RWPE2 (cell line): ENCODE results near the gene UBXN7.
"Not testable (repeated sequence)": the region's sequence is repeated elsewhere in the genome, so short reads cannot be mapped to it uniquely, and the experiment has no call there.

Source experiments
- ATAC-seq: fragments of 200-7000 bp; cut with Tn5 transposase; 3 replicates; pipeline ENCODE4 v1.9.1; 2021; ENCODE audit warnings: low read depth
- DNase-seq: peaks from one replicate; pipeline ENCODE4 v3.0.0-alpha.2; 2020; ENCODE audit warnings: low spot score
- H3K27ac ChIP-seq: fragments of 450-650 bp; 2 replicates; pipeline ENCODE4 v1.5.1; 2017; ENCODE audit warnings: mild to moderate bottlenecking; ENCODE audit not compliant: poor library complexity, severe bottlenecking
- H3K27me3 ChIP-seq: fragments of 250-450 bp; sonication (Bioruptor Pico); 2 replicates; pipeline ENCODE4 v1.5.1; 2021; ENCODE audit warnings: mild to moderate bottlenecking, moderate library complexity; ENCODE audit not compliant: insufficient read depth, poor library complexity, severe bottlenecking
- H3K36me3 ChIP-seq: fragments of 250-450 bp; sonication (Bioruptor Pico); 2 replicates; pipeline ENCODE4 v1.5.1; 2020; ENCODE audit warnings: low read depth, mild to moderate bottlenecking, moderate library complexity
- H3K4me1 ChIP-seq: fragments of 250-450 bp; sonication (Bioruptor Pico); 2 replicates; pipeline ENCODE4 v1.5.1; 2021; ENCODE audit warnings: mild to moderate bottlenecking, moderate library complexity; ENCODE audit not compliant: insufficient read depth, poor library complexity, severe bottlenecking
- H3K4me3 ChIP-seq: fragments of 250-450 bp; sonication (Bioruptor Pico); 2 replicates; pipeline ENCODE4 v1.5.1; 2021; ENCODE audit warnings: mild to moderate bottlenecking, moderate library complexity; ENCODE audit not compliant: severe bottlenecking
- H3K9me3 ChIP-seq: fragments of 250-450 bp; sonication (Bioruptor Pico); 2 replicates; pipeline ENCODE4 v1.5.1; 2021; ENCODE audit warnings: mild to moderate bottlenecking, moderate library complexity; ENCODE audit not compliant: severe bottlenecking
- TF ChIP-seq, protein P1 (sequence below): fragments of 450-650 bp; IDR thresholded peaks from one replicate; pipeline ENCODE4 v1.5.1; 2017; ENCODE audit warnings: mild to moderate bottlenecking, moderate library complexity; ENCODE audit not compliant: poor library complexity, severe bottlenecking

The UBXN7 gene, protein sequence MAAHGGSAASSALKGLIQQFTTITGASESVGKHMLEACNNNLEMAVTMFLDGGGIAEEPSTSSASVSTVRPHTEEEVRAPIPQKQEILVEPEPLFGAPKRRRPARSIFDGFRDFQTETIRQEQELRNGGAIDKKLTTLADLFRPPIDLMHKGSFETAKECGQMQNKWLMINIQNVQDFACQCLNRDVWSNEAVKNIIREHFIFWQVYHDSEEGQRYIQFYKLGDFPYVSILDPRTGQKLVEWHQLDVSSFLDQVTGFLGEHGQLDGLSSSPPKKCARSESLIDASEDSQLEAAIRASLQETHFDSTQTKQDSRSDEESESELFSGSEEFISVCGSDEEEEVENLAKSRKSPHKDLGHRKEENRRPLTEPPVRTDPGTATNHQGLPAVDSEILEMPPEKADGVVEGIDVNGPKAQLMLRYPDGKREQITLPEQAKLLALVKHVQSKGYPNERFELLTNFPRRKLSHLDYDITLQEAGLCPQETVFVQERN

DNA sequence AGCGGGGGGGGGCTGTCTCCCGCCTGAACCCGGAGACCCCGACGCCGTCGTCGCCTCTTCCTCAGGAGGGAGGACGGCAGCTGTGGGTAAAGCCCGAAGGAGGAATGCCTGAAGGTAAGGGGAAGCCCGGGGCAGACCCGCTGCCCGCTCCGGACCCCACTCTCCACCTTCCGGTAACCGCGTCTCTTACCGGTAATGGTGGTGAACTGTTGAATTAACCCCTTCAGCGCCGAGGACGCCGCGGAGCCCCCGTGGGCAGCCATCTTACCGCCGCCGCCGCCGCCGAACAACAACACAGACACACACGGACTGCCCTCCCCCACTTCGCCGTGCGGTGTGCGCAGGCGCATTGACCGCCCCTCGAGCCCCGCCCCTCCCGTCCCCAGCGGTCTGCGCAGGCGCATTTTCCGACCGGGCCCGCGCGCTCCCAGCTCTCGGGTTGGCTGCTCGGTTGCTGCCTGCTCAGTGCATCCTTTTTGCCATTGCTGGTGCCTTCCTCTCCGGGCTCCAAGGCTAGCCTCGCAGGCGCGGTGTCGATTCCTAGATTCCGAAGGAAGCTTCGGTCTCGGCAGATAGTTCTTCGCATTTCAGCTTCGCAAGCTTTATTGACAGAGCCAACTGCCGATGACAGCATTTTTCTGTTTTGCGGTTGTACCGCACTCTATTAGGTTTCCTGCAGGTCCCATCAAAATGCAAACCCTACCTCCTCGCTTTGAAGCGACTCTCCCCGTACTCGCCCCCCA, at the start of gene UBXN7:
Gene UBXN7 (minus strand): TSS at position 291 of the 743 bp plus-strand sequence. CDS start 28 bp downstream, at position 263.
- ATAC-seq (peak; percentile 89), DNase-seq (peak; percentile 89)
- Histone ChIP-seq H3K4me3 (peak within 1 kb of the TSS; percentile 65), H3K27me3 (no peaks in the 10 kb centered on the region), H3K36me3 (peaks cover 15% of the 10 kb centered on the region), H3K27ac (peak within 1 kb of the TSS; percentile 60), H3K4me1 (peaks cover 8% of the 10 kb centered on the region), H3K9me3 (no peaks in the 10 kb centered on the region)
- TF ChIP-seq, protein P1, sequence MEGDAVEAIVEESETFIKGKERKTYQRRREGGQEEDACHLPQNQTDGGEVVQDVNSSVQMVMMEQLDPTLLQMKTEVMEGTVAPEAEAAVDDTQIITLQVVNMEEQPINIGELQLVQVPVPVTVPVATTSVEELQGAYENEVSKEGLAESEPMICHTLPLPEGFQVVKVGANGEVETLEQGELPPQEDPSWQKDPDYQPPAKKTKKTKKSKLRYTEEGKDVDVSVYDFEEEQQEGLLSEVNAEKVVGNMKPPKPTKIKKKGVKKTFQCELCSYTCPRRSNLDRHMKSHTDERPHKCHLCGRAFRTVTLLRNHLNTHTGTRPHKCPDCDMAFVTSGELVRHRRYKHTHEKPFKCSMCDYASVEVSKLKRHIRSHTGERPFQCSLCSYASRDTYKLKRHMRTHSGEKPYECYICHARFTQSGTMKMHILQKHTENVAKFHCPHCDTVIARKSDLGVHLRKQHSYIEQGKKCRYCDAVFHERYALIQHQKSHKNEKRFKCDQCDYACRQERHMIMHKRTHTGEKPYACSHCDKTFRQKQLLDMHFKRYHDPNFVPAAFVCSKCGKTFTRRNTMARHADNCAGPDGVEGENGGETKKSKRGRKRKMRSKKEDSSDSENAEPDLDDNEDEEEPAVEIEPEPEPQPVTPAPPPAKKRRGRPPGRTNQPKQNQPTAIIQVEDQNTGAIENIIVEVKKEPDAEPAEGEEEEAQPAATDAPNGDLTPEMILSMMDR: no peak

DNA sequence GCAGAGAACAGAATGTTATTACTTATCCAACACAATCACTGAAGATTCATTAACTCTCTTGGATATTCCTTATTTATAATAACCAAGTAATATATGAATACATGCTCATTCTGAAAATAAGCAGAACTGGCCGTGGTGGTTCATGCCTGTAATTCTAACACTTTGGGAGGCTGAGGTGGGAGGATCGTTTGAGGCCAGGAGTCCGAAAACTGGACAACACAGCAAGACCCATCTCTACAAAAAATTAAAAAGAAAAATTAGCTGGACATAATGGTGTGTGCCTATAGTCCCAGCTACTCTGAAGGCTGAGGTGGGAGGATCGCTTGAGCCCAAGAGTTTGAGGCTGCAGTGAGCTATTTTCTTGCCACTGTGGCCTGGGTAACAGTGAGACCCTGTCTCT, 45.5 kb upstream of the UBXN7 start:
- Histone ChIP-seq H3K9me3 (no peaks in the 10 kb centered on the region), H3K4me1 (no peaks in the 10 kb centered on the region), H3K27me3 (no peaks in the 10 kb centered on the region), H3K27ac (no peak overlapping the region), H3K36me3 (peaks cover 82% of the 10 kb centered on the region), H3K4me3 (no peak overlapping the region)
- ATAC-seq: no peak
- TF ChIP-seq, protein P1: no peak
- no peak for DNase-seq

DNA sequence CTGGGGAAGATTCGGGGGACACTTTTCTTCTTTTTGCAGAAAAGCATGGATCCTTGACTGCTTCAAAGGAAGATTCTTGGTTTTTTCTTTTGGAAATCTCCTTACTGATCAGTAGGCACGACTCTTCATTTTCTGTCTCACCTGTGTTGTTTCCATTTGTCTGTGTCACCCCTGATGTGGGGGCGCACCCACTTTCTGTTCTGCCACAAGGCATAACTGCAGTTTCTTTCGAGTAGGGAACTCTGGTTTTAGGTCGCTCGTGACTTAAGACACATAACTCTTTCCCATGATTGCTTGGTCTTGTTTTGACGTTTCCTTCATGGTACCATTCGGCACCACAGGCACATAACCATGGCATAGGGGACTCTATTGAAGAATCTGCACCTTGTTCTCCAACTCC, 40.1 kb upstream of the UBXN7 start:
- no peak overlapping the region for H3K4me3 ChIP-seq
- no peaks in the 10 kb centered on the region for H3K9me3 ChIP-seq
- ATAC-seq (no peak), DNase-seq (no peak)
- H3K36me3 ChIP-seq: peaks cover 65% of the 10 kb centered on the region
- TF ChIP-seq, protein P1: no peak
- no peak overlapping the region for H3K27ac ChIP-seq
- no peaks in the 10 kb centered on the region for H3K4me1 ChIP-seq
- H3K27me3 ChIP-seq: no peaks in the 10 kb centered on the region

GRCh38 chr3:196471551-196471950, 39.3 kb upstream of the UBXN7 start:
- DNase-seq (no peak), ATAC-seq (no peak; the same call in 2 of the 3 replicates)
- no peaks in the 10 kb centered on the region for H3K27me3 ChIP-seq
- TF ChIP-seq, protein P1: no peak
- no peaks in the 10 kb centered on the region for H3K9me3 ChIP-seq
- H3K4me3 ChIP-seq: no peak overlapping the region
- peaks cover 58% of the 10 kb centered on the region for H3K36me3 ChIP-seq
- H3K27ac ChIP-seq: no peak overlapping the region
- H3K4me1 ChIP-seq: no peaks in the 10 kb centered on the region

- not testable (repeated sequence) for H3K27me3 ChIP-seq, DNase-seq, H3K9me3 ChIP-seq, H3K4me3 ChIP-seq, H3K27ac ChIP-seq, ATAC-seq, H3K4me1 ChIP-seq
- H3K36me3 ChIP-seq: peaks cover 48% of the 10 kb centered on the region
Measured at GRCh38 chr3:196470182-196470581, 38.0 kb upstream of the UBXN7 start.
